ENCODE measurements around the gene ETS1. TPM values are rescaled to one million over a fixed set of nuclear protein-coding genes. Genes with fewer than 3 reads are reported as not detected.

The ETS1 gene
- total RNA-seq, 1 donor from 2014 or later: 37.1 TPM

GRCh38 chr11:128492903-128493569 lies 94.3 kb downstream of the ETS1 start:
- peak overlapping the region; percentile 59 for H3K27ac ChIP-seq (ENCODE audit: low read depth, low read length)
- H3K4me1 ChIP-seq (ENCODE audit: control insufficient read depth in 3 of 3, insufficient read depth in 3 of 3, low read length in 3 of 3): peaks cover 38 to 66% (median 58%) of the 10 kb centered on the region in 3 donors
- peaks cover 10 to 14% (median 14%) of the 10 kb centered on the region in 3 donors for H3K36me3 ChIP-seq (ENCODE audit: control insufficient read depth in 3 of 3, insufficient read depth in 3 of 3, low read length in 3 of 3)
- no peaks in the 10 kb centered on the region for H3K27me3 ChIP-seq (ENCODE audit: control insufficient read depth in 3 of 3, insufficient read depth in 3 of 3, low read length in 3 of 3)
- no peak overlapping the region for H3K9ac ChIP-seq (ENCODE audit: low read depth in 1 of 3, low read length in 3 of 3)
- no peak overlapping the region for H3K4me3 ChIP-seq (ENCODE audit: low read length in 3 of 3)
- H3K9me3 ChIP-seq (ENCODE audit: control insufficient read depth in 3 of 3, low read length in 3 of 3): no peaks in the 10 kb centered on the region

GRCh38 chr11:128492461-128492860 lies 94.9 kb downstream of the ETS1 start:
- Histone ChIP-seq H3K36me3 (ENCODE audit: control insufficient read depth in 3 of 3, insufficient read depth in 3 of 3, low read length in 3 of 3) (peaks cover 12 to 17% (median 14%) of the 10 kb centered on the region in 3 donors), H3K4me3 (ENCODE audit: low read length in 3 of 3) (no peak overlapping the region), H3K27ac (ENCODE audit: low read depth, low read length) (peak overlapping the region; percentile 59), H3K4me1 (ENCODE audit: control insufficient read depth in 3 of 3, insufficient read depth in 3 of 3, low read length in 3 of 3) (peaks cover 32 to 61% (median 53%) of the 10 kb centered on the region in 3 donors), H3K27me3 (ENCODE audit: control insufficient read depth in 3 of 3, insufficient read depth in 3 of 3, low read length in 3 of 3) (no peaks in the 10 kb centered on the region), H3K9ac (ENCODE audit: low read depth in 1 of 3, low read length in 3 of 3) (no peak overlapping the region), H3K9me3 (ENCODE audit: control insufficient read depth in 3 of 3, low read length in 3 of 3) (no peaks in the 10 kb centered on the region)

GRCh38 chr11:128491195-128491936 lies 96.0 kb downstream of the ETS1 start:
- Histone ChIP-seq H3K9ac (ENCODE audit: low read depth in 1 of 3, low read length in 3 of 3) (no peak overlapping the region), H3K9me3 (ENCODE audit: control insufficient read depth in 3 of 3, low read length in 3 of 3) (no peaks in the 10 kb centered on the region), H3K4me3 (ENCODE audit: low read length in 3 of 3) (no peak overlapping the region), H3K4me1 (ENCODE audit: control insufficient read depth in 3 of 3, insufficient read depth in 3 of 3, low read length in 3 of 3) (peaks cover 21 to 50% (median 42%) of the 10 kb centered on the region in 3 donors), H3K27ac (ENCODE audit: low read depth, low read length) (no peak overlapping the region), H3K36me3 (ENCODE audit: control insufficient read depth in 3 of 3, insufficient read depth in 3 of 3, low read length in 3 of 3) (peaks cover 15 to 17% (median 17%) of the 10 kb centered on the region in 3 donors), H3K27me3 (ENCODE audit: control insufficient read depth in 3 of 3, insufficient read depth in 3 of 3, low read length in 3 of 3) (no peaks in the 10 kb centered on the region)

- Histone ChIP-seq H3K4me1 (ENCODE audit: control insufficient read depth in 3 of 3, insufficient read depth in 3 of 3, low read length in 3 of 3) (peaks cover 18 to 40% (median 36%) of the 10 kb centered on the region in 3 donors), H3K36me3 (ENCODE audit: control insufficient read depth in 3 of 3, insufficient read depth in 3 of 3, low read length in 3 of 3) (peaks cover 15 to 23% (median 22%) of the 10 kb centered on the region in 3 donors), H3K9me3 (ENCODE audit: control insufficient read depth in 3 of 3, low read length in 3 of 3) (no peaks in the 10 kb centered on the region), H3K27ac (ENCODE audit: low read depth, low read length) (no peak overlapping the region), H3K9ac (ENCODE audit: low read depth in 1 of 3, low read length in 3 of 3) (no peak overlapping the region), H3K27me3 (ENCODE audit: control insufficient read depth in 3 of 3, insufficient read depth in 3 of 3, low read length in 3 of 3) (no peaks in the 10 kb centered on the region), H3K4me3 (ENCODE audit: low read length in 3 of 3) (no peak overlapping the region)
Observed at GRCh38 chr11:128490092-128490491, 97.3 kb downstream of the ETS1 start.

- H3K9ac ChIP-seq (ENCODE audit: low read depth in 1 of 3, low read length in 3 of 3): no peak overlapping the region
- peaks cover 22 to 36% (median 32%) of the 10 kb centered on the region in 3 donors for H3K4me1 ChIP-seq (ENCODE audit: control insufficient read depth in 3 of 3, insufficient read depth in 3 of 3, low read length in 3 of 3)
- H3K27me3 ChIP-seq (ENCODE audit: control insufficient read depth in 3 of 3, insufficient read depth in 3 of 3, low read length in 3 of 3): no peaks in the 10 kb centered on the region
- H3K27ac ChIP-seq (ENCODE audit: low read depth, low read length): no peak overlapping the region
- H3K4me3 ChIP-seq (ENCODE audit: low read length in 3 of 3): no peak overlapping the region
- peaks cover 22 to 32% (median 30%) of the 10 kb centered on the region in 3 donors for H3K36me3 ChIP-seq (ENCODE audit: control insufficient read depth in 3 of 3, insufficient read depth in 3 of 3, low read length in 3 of 3)
- H3K9me3 ChIP-seq (ENCODE audit: control insufficient read depth in 3 of 3, low read length in 3 of 3): no peaks in the 10 kb centered on the region
Observed at GRCh38 chr11:128488471-128488870, 98.9 kb downstream of the ETS1 start.

- no peaks in the 10 kb centered on the region for H3K27me3 ChIP-seq (ENCODE audit: control insufficient read depth in 3 of 3, insufficient read depth in 3 of 3, low read length in 3 of 3)
- peaks cover 23 to 34% (median 30%) of the 10 kb centered on the region in 3 donors for H3K36me3 ChIP-seq (ENCODE audit: control insufficient read depth in 3 of 3, insufficient read depth in 3 of 3, low read length in 3 of 3)
- no peak overlapping the region for H3K27ac ChIP-seq (ENCODE audit: low read depth, low read length)
- no peaks in the 10 kb centered on the region for H3K9me3 ChIP-seq (ENCODE audit: control insufficient read depth in 3 of 3, low read length in 3 of 3)
- H3K4me1 ChIP-seq (ENCODE audit: control insufficient read depth in 3 of 3, insufficient read depth in 3 of 3, low read length in 3 of 3): peaks cover 20 to 36% (median 32%) of the 10 kb centered on the region in 3 donors
- no peak overlapping the region for H3K9ac ChIP-seq (ENCODE audit: low read depth in 1 of 3, low read length in 3 of 3)
- H3K4me3 ChIP-seq (ENCODE audit: low read length in 3 of 3): no peak overlapping the region
Observed at GRCh38 chr11:128487978-128488377, 99.4 kb downstream of the ETS1 start.

GRCh38 chr11:128484172-128484571 lies 103.2 kb downstream of the ETS1 start:
- peaks cover 21 to 32% (median 29%) of the 10 kb centered on the region in 3 donors for H3K36me3 ChIP-seq (ENCODE audit: control insufficient read depth in 3 of 3, insufficient read depth in 3 of 3, low read length in 3 of 3)
- peak overlapping the region; percentile 49 for H3K27ac ChIP-seq (ENCODE audit: low read depth, low read length)
- H3K4me3 ChIP-seq (ENCODE audit: low read length in 3 of 3): no peak overlapping the region
- H3K9ac ChIP-seq (ENCODE audit: low read depth in 1 of 3, low read length in 3 of 3): no peak overlapping the region
- H3K4me1 ChIP-seq (ENCODE audit: control insufficient read depth in 3 of 3, insufficient read depth in 3 of 3, low read length in 3 of 3): peaks cover 27 to 47% (median 39%) of the 10 kb centered on the region in 3 donors
- no peaks in the 10 kb centered on the region for H3K9me3 ChIP-seq (ENCODE audit: control insufficient read depth in 3 of 3, low read length in 3 of 3)
- no peaks in the 10 kb centered on the region for H3K27me3 ChIP-seq (ENCODE audit: control insufficient read depth in 3 of 3, insufficient read depth in 3 of 3, low read length in 3 of 3)

GRCh38 chr11:128483211-128483788 lies 104.1 kb downstream of the ETS1 start:
- Histone ChIP-seq H3K36me3 (ENCODE audit: control insufficient read depth in 3 of 3, insufficient read depth in 3 of 3, low read length in 3 of 3) (peaks cover 20 to 32% (median 28%) of the 10 kb centered on the region in 3 donors), H3K27ac (ENCODE audit: low read depth, low read length) (peak overlapping the region; percentile 74), H3K9ac (ENCODE audit: low read depth in 1 of 3, low read length in 3 of 3) (no peak overlapping the region), H3K9me3 (ENCODE audit: control insufficient read depth in 3 of 3, low read length in 3 of 3) (no peaks in the 10 kb centered on the region), H3K27me3 (ENCODE audit: control insufficient read depth in 3 of 3, insufficient read depth in 3 of 3, low read length in 3 of 3) (no peaks in the 10 kb centered on the region), H3K4me3 (ENCODE audit: low read length in 3 of 3) (no peak overlapping the region), H3K4me1 (ENCODE audit: control insufficient read depth in 3 of 3, insufficient read depth in 3 of 3, low read length in 3 of 3) (peaks cover 29 to 43% (median 42%) of the 10 kb centered on the region in 3 donors)

- Histone ChIP-seq H3K27ac (ENCODE audit: low read depth, low read length) (peak overlapping the region; percentile 74), H3K4me1 (ENCODE audit: control insufficient read depth in 3 of 3, insufficient read depth in 3 of 3, low read length in 3 of 3) (peaks cover 29 to 40% (median 40%) of the 10 kb centered on the region in 3 donors), H3K4me3 (ENCODE audit: low read length in 3 of 3) (peak overlapping the region in 2 of 3 donors; percentile 16 to 59), H3K9me3 (ENCODE audit: control insufficient read depth in 3 of 3, low read length in 3 of 3) (no peaks in the 10 kb centered on the region), H3K36me3 (ENCODE audit: control insufficient read depth in 3 of 3, insufficient read depth in 3 of 3, low read length in 3 of 3) (peaks cover 16 to 28% (median 26%) of the 10 kb centered on the region in 3 donors), H3K9ac (ENCODE audit: low read depth in 1 of 3, low read length in 3 of 3) (peak overlapping the region in 2 of 3 donors; percentile 52 to 58), H3K27me3 (ENCODE audit: control insufficient read depth in 3 of 3, insufficient read depth in 3 of 3, low read length in 3 of 3) (no peaks in the 10 kb centered on the region)
Observed at GRCh38 chr11:128482512-128483191, 104.7 kb downstream of the ETS1 start.
